IMR-90 (cell line): ENCODE data around the gene USP24. TPM values are rescaled to one million over a fixed set of nuclear protein-coding genes. Genes with fewer than 3 reads are reported as not detected.

Source experiments
- ATAC-seq: fragments of 200-7000 bp; cut with Tn5 transposase; 2 replicates; pipeline ENCODE4 v1.9.1; 2020; ENCODE audit warnings: low read depth, mild to moderate bottlenecking, moderate library complexity
- BruUV-seq: library from RNA; stranded (reverse); fragments of 400-500 nt; replicated peaks from 2 replicates; lab custom pipeline; 2021; lab: Mats Ljungman, UMichigan
- CTCF ChIA-PET: fragments of 300-600 bp; formaldehyde crosslinking; extraction: SDS; loops from one replicate; lab custom pipeline; 2021; ENCODE audit warnings: antibody characterized with exemption; lab: Yijun Ruan, JAX
- POLR2A ChIA-PET: fragments of 300-600 bp; sonication (Branson Sonifier 250); formaldehyde crosslinking; loops from one replicate; lab custom pipeline; 2022; ENCODE audit warnings: antibody characterized with exemption; ENCODE audit not compliant: unreplicated experiment; lab: Charles Lee
- DNase-seq: peaks from one replicate; pipeline ENCODE4 v3.0.0; 2013
- H2AFZ ChIP-seq: replicated peaks from 2 replicates; pipeline ENCODE3; 2013; ENCODE audit warnings: low read length, mild to moderate bottlenecking; ENCODE audit not compliant: poor library complexity
- H2AK5ac ChIP-seq: 2 replicates; pipeline ENCODE4 v1.6.1; 2013; ENCODE audit warnings: low read depth, low read length, inconsistent platforms
- H2AK9ac ChIP-seq: replicated peaks from 2 replicates; pipeline ENCODE3; 2013; ENCODE audit warnings: mild to moderate bottlenecking, low read depth, low read length, moderate library complexity; ENCODE audit not compliant: poor library complexity
- H2BK120ac ChIP-seq: 2 replicates; pipeline ENCODE4 v1.6.1; 2013; ENCODE audit warnings: low read depth, low read length, inconsistent platforms
- H2BK15ac ChIP-seq: 3 replicates; pipeline ENCODE4 v1.6.1; 2013; ENCODE audit warnings: low read depth, low read length, inconsistent platforms
- H2BK20ac ChIP-seq: 2 replicates; pipeline ENCODE4 v1.6.1; 2013; ENCODE audit warnings: low read depth, mild to moderate bottlenecking, inconsistent platforms, low read length, moderate library complexity
- H2BK5ac ChIP-seq: 2 replicates; pipeline ENCODE4 v1.6.1; 2013; ENCODE audit warnings: mild to moderate bottlenecking, low read depth, low read length, inconsistent platforms; ENCODE audit not compliant: poor library complexity, severe bottlenecking
- H3K14ac ChIP-seq: replicated peaks from 2 replicates; pipeline ENCODE4 v1.6.1; 2013; ENCODE audit warnings: low read depth, low read length, inconsistent platforms
- H3K18ac ChIP-seq: 2 replicates; pipeline ENCODE4 v1.6.1; 2013; ENCODE audit warnings: low read depth, low read length, control low read depth
- H3K23ac ChIP-seq: 2 replicates; pipeline ENCODE4 v1.6.1; 2013; ENCODE audit warnings: low read depth, low read length, inconsistent platforms
- H3K27ac ChIP-seq: 2 replicates; pipeline ENCODE4 v1.5.1; 2013; ENCODE audit warnings: mild to moderate bottlenecking, control low read depth, low read length; ENCODE audit not compliant: insufficient read depth
- H3K27me3 ChIP-seq: 2 replicates; pipeline ENCODE4 v1.6.1; 2013; ENCODE audit warnings: low read length; ENCODE audit not compliant: control insufficient read depth, insufficient read depth
- H3K36me3 ChIP-seq: 2 replicates; pipeline ENCODE4 v1.6.1; 2013; ENCODE audit warnings: low read length, mixed read lengths; ENCODE audit not compliant: control insufficient read depth, insufficient read depth
- H3K4ac ChIP-seq: 2 replicates; pipeline ENCODE4 v1.6.1; 2013; ENCODE audit warnings: low read depth, low read length, inconsistent platforms
- H3K4me1 ChIP-seq: 2 replicates; pipeline ENCODE4 v1.6.1; 2013; ENCODE audit warnings: low read length, mixed read lengths; ENCODE audit not compliant: control insufficient read depth, insufficient read depth
- H3K4me2 ChIP-seq: 2 replicates; pipeline ENCODE4 v1.6.1; 2013; ENCODE audit warnings: low read depth, mild to moderate bottlenecking, control low read depth, low read length, moderate library complexity
- H3K4me3 ChIP-seq: 2 replicates; pipeline ENCODE4 v1.5.1; 2013; ENCODE audit warnings: low read depth, mild to moderate bottlenecking, control low read depth, low read length, moderate library complexity; ENCODE audit not compliant: insufficient read depth
- H3K56ac ChIP-seq: 2 replicates; pipeline ENCODE4 v1.6.1; 2013; ENCODE audit warnings: low read length, inconsistent platforms; ENCODE audit not compliant: insufficient read depth; ENCODE audit errors: extremely low read depth
- H3K79me1 ChIP-seq, 2 experiments: 2 replicates each; pipeline ENCODE4 v1.6.1; 2013; ENCODE audit warnings: low read length in 2 of 2, inconsistent platforms in 1 of 2, low read depth in 1 of 2
- H3K9ac ChIP-seq: 2 replicates; pipeline ENCODE4 v1.6.1; 2013; ENCODE audit warnings: low read depth, low read length, control low read depth
- H3K9me1 ChIP-seq: 2 replicates; pipeline ENCODE4 v1.6.1; 2013; ENCODE audit warnings: low read length, inconsistent platforms; ENCODE audit not compliant: insufficient read depth
- H3K9me3 ChIP-seq: 2 replicates; pipeline ENCODE4 v1.6.1; 2013; ENCODE audit warnings: low read length; ENCODE audit not compliant: control insufficient read depth, insufficient read depth
- H4K20me1 ChIP-seq: 2 replicates; pipeline ENCODE4 v1.6.1; 2013; ENCODE audit warnings: low read length, inconsistent platforms; ENCODE audit not compliant: insufficient read depth
- H4K5ac ChIP-seq: 2 replicates; pipeline ENCODE4 v1.6.1; 2013; ENCODE audit warnings: mild to moderate bottlenecking, low read depth, low read length, control low read depth
- H4K8ac ChIP-seq, 2 experiments: 2 replicates each; pipeline ENCODE4 v1.6.1; 2013; ENCODE audit warnings: low read depth in 2 of 2, low read length in 2 of 2, control low read depth in 1 of 2, inconsistent platforms in 1 of 2
- H4K91ac ChIP-seq: 2 replicates; pipeline ENCODE4 v1.6.1; 2013; ENCODE audit warnings: low read depth, low read length, inconsistent platforms; ENCODE audit not compliant: insufficient read depth
- CEBPB ChIP-seq: IDR thresholded peaks from 2 replicates; pipeline ENCODE4 v1.6.1; 2012; ENCODE audit warnings: low read depth, low read length, improper control_type of control experiment
- CHD1 ChIP-seq: IDR thresholded peaks from 2 replicates; pipeline ENCODE4 v1.6.1; 2012; ENCODE audit warnings: low read depth, low read length, improper control_type of control experiment
- MAZ ChIP-seq: IDR thresholded peaks from 2 replicates; pipeline ENCODE4 v1.6.1; 2012; ENCODE audit warnings: low read depth, mild to moderate bottlenecking, low read length, improper control_type of control experiment, moderate library complexity, borderline replicate concordance
- NFE2L2 ChIP-seq: fragments of 150-350 bp; IDR thresholded peaks from 2 replicates; pipeline ENCODE4 v1.6.1; 2016; ENCODE audit warnings: low read depth, mild to moderate bottlenecking, low read length
- POLR2A ChIP-seq: IDR thresholded peaks from 2 replicates; pipeline ENCODE4 v1.6.1; 2012; ENCODE audit warnings: mild to moderate bottlenecking, low read depth, low read length
- RAD21 ChIP-seq: IDR thresholded peaks from 2 replicates; pipeline ENCODE4 v1.6.1; 2012; ENCODE audit warnings: low read length, improper control_type of control experiment
- RFX5 ChIP-seq: IDR thresholded peaks from 2 replicates; pipeline ENCODE4 v1.8.0; 2012; ENCODE audit warnings: low read depth, mild to moderate bottlenecking, low read length, moderate library complexity
- SMC3 ChIP-seq: fragments of 150-350 bp; IDR thresholded peaks from 2 replicates; pipeline ENCODE4 v1.6.1; 2016; ENCODE audit warnings: low read depth, mild to moderate bottlenecking, antibody characterized with exemption, low read length, moderate library complexity
- WGBS, 2 experiments: methylation state at CpG; one replicate each; pipeline versions ENCODE4 v1.1.5 to v1.1.7; 2013; ENCODE audit warnings: missing lambda C conversion rate in 2 of 2; ENCODE audit not compliant: insufficient read length in 1 of 2; ENCODE audit errors: extremely low coverage in 2 of 2; 5-methylcytosine and 5-hydroxymethylcytosine counted together
- dilution Hi-C: fragments of 300-500 bp; cut with HindIII; formaldehyde crosslinking; loops from one replicate; pipeline ENCODE4 v1.14.3; 2018; ENCODE audit warnings: low sequenced_read_pairs; ENCODE audit not compliant: unreplicated experiment
- in situ Hi-C: fragments of 300-500 bp; cut with MboI; formaldehyde crosslinking; loops from 3 replicates; pipeline ENCODE4 v1.14.3; 2019; ENCODE audit warnings: low sequenced_read_pairs, inconsistent platforms, mixed read lengths
- intact Hi-C: fragments of 100-400 bp; cut with micrococcal nuclease; formaldehyde crosslinking; loops from 2 replicates; pipeline ENCODE4 v1.10.0; 2022
- polyA plus RNA-seq, 3 experiments: library from polyadenylated mRNA; depleted of rRNA; stranded (reverse); fragments of >200 nt; gene quantifications; 2 replicates each; pipeline ENCODE4 v1.2.3, GENCODE V29; 2012; ENCODE audit warnings: low replicate concordance in 1 of 3
- total RNA-seq: library from RNA; depleted of rRNA; stranded (reverse); fragments of >200 nt; gene quantifications from 2 replicates; pipeline ENCODE4 v1.2.3, GENCODE V29; 2012
- TF ChIP-seq, protein P1 (sequence below): conservative IDR thresholded peaks from 2 replicates; pipeline ENCODE4 v1.5.1; 2012; ENCODE audit warnings: mild to moderate bottlenecking, low read depth, low read length, improper control_type of control experiment
- TF ChIP-seq, protein P2 (sequence below): fragments of 150-350 bp; IDR thresholded peaks from 2 replicates; pipeline ENCODE4 v1.6.1; 2017; ENCODE audit warnings: mild to moderate bottlenecking, antibody characterized with exemption, low read length, low read depth

USP24 gene
- total and polyA plus RNA-seq, 2 of the 4 experiments (the other 2 are of a cell fraction) = 8.4 to 36.7 TPM

DNA sequence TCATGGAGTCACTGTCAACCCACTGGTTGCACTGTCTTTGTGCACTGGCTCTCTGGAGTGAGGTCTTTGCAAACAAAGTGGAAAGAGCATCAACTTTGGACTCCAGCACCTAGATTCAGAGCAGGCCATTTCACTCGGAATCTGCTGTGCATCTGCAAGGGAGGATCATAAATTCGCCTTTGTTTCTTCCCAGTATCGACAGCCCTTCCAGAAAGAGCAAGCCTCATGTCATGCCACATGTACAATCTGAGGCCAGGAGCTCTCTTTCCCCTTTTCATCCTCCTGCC is 176.7 kb downstream of the USP24 start:
- dilution Hi-C loops = no loop called here
- Histone ChIP-seq H4K5ac (no peak overlapping the region), H3K56ac (no peak overlapping the region), H3K36me3 (no peaks in the 10 kb centered on the region), H3K23ac (no peak overlapping the region), H3K4me1 (peaks cover 2% of the 10 kb centered on the region; the same call in 1 of the 2 replicates), H3K27ac (no peak overlapping the region), H3K9ac (no peak overlapping the region), H2AK9ac (no peak overlapping the region), H3K4me2 (no peak overlapping the region), H2AFZ (peak overlapping the region; percentile 32), H3K27me3 (peaks cover 86% of the 10 kb centered on the region), H2AK5ac (no peak overlapping the region), H4K91ac (no peak overlapping the region), H2BK120ac (no peak overlapping the region), H3K79me1 (no peaks in the 10 kb centered on the region), H4K8ac (no peak overlapping the region), H2BK15ac (no peak overlapping the region), H3K4me3 (no peak overlapping the region), H3K9me1 (peaks cover 3% of the 10 kb centered on the region; the same call in 1 of the 2 replicates), H3K4ac (no peak overlapping the region), H4K20me1 (0 out of 2 replicates have a peak, but pooled peaks cover 4% of the 10 kb centered on the region), H3K14ac (no peak overlapping the region), H3K9me3 (no peaks in the 10 kb centered on the region), H3K18ac (no peak overlapping the region), H2BK5ac (no peak overlapping the region), H2BK20ac (no peak overlapping the region)
- in situ Hi-C loops = no loop called here
- CTCF ChIA-PET = no interaction called here
- no TSS peak for BruUV-seq
- WGBS, 2 experiments = no CpG with 5 or more reads among the region's 3 CpGs
- ATAC-seq (no peak), DNase-seq (no peak)
- POLR2A ChIA-PET = no interaction called here
- TF ChIP-seq RAD21 (no peak), RFX5 (no peak), MAZ (no peak), NFE2L2 (no peak), CEBPB (no peak), POLR2A (no peak), CHD1 (no peak), SMC3 (no peak)
- TF ChIP-seq, protein P1, sequence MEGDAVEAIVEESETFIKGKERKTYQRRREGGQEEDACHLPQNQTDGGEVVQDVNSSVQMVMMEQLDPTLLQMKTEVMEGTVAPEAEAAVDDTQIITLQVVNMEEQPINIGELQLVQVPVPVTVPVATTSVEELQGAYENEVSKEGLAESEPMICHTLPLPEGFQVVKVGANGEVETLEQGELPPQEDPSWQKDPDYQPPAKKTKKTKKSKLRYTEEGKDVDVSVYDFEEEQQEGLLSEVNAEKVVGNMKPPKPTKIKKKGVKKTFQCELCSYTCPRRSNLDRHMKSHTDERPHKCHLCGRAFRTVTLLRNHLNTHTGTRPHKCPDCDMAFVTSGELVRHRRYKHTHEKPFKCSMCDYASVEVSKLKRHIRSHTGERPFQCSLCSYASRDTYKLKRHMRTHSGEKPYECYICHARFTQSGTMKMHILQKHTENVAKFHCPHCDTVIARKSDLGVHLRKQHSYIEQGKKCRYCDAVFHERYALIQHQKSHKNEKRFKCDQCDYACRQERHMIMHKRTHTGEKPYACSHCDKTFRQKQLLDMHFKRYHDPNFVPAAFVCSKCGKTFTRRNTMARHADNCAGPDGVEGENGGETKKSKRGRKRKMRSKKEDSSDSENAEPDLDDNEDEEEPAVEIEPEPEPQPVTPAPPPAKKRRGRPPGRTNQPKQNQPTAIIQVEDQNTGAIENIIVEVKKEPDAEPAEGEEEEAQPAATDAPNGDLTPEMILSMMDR = no peak
- TF ChIP-seq, protein P2, sequence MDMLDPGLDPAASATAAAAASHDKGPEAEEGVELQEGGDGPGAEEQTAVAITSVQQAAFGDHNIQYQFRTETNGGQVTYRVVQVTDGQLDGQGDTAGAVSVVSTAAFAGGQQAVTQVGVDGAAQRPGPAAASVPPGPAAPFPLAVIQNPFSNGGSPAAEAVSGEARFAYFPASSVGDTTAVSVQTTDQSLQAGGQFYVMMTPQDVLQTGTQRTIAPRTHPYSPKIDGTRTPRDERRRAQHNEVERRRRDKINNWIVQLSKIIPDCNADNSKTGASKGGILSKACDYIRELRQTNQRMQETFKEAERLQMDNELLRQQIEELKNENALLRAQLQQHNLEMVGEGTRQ = no peak
- intact Hi-C loops = no loop called here
